Rectal smooth muscle tissue (tissue), 1 donor: ENCODE data around the gene SPATA21.
"Not testable (repeated sequence)": the region's sequence is repeated elsewhere in the genome, so short reads cannot be mapped to it uniquely, and the experiment has no call there.

ENCODE experiments used
- H3K27ac ChIP-seq: one replicate; pipeline ENCODE4 v1.7.0; 2013; ENCODE audit warnings: low read depth, low read length, inconsistent platforms
- H3K27me3 ChIP-seq: one replicate; pipeline ENCODE4 v1.7.0; 2013; ENCODE audit warnings: low read length; ENCODE audit not compliant: control insufficient read depth, insufficient read depth
- H3K36me3 ChIP-seq: one replicate; pipeline ENCODE4 v1.7.0; 2013; ENCODE audit warnings: low read length; ENCODE audit not compliant: control insufficient read depth, insufficient read depth
- H3K4me1 ChIP-seq: one replicate; pipeline ENCODE4 v1.7.0; 2013; ENCODE audit warnings: low read length; ENCODE audit not compliant: control insufficient read depth, insufficient read depth
- H3K4me3 ChIP-seq: one replicate; pipeline ENCODE4 v1.7.0; 2013; ENCODE audit warnings: low read length
- H3K9ac ChIP-seq: one replicate; pipeline ENCODE4 v1.7.0; 2013; ENCODE audit warnings: low read length

SPATA21 gene

DNA sequence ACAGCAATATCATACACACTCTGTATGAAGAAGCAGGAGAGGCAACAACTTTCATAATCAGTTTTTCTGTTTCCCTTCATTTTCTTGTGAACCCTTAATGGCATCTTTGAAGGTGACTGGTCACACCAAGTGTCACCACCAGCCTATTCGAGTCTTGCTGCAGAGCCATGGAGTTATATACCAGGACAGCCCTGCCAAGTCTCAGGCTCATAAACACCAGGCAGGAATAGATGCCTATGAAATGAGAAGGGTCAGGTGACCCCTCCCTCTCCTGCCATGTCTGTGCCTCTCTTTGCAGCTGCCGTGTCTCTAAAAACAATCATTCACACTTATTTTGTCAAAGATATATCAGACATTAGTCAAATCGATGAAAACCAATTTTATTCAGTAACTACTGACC lies 31.3 kb upstream of the SPATA21 start:
- Histone ChIP-seq H3K4me3 (no peak overlapping the region), H3K36me3 (peaks cover 3% of the 10 kb centered on the region), H3K9ac (no peak overlapping the region), H3K27me3 (no peaks in the 10 kb centered on the region), H3K4me1 (no peaks in the 10 kb centered on the region), H3K27ac (no peak overlapping the region)

DNA sequence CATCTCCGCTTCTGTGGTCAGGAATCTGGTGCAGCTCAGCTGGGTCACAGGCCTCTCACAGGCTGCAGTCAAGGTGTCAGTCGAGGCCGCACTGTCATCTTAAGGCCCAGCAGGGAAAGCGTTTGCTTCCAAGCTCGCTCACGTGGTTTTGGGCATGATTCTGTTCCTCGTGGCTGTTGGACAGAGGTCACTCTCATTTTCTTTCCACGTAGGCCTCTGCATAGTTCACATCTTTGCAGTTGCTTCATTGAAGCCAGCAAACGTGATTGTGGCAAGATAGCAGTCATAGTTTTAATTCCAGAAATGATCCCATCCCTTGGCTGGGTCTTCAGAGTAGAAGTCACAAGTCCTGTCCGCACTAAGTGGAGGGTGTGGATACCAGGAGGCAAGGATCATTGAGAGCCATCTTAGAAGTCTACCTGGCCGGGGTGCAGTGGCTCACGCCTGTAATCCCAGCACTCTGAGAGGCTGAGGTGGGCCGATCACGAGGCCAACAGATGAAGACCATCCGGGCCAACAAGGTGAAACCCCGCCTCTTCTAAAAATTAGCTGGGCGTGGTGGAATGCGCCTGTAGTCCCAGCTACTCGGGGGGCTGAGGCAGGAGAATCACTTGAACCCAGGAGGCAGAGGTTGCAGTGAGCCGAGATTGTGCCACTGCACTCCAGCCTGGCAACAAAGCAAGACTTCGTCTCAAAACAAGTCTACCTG lies 27.8 kb upstream of the SPATA21 start:
- peaks cover 3% of the 10 kb centered on the region for H3K36me3 ChIP-seq
- no peaks in the 10 kb centered on the region for H3K4me1 ChIP-seq
- H3K27me3 ChIP-seq, result no peaks in the 10 kb centered on the region
- H3K27ac ChIP-seq, result no peak overlapping the region
- no peak overlapping the region for H3K9ac ChIP-seq
- no peak overlapping the region for H3K4me3 ChIP-seq

DNA sequence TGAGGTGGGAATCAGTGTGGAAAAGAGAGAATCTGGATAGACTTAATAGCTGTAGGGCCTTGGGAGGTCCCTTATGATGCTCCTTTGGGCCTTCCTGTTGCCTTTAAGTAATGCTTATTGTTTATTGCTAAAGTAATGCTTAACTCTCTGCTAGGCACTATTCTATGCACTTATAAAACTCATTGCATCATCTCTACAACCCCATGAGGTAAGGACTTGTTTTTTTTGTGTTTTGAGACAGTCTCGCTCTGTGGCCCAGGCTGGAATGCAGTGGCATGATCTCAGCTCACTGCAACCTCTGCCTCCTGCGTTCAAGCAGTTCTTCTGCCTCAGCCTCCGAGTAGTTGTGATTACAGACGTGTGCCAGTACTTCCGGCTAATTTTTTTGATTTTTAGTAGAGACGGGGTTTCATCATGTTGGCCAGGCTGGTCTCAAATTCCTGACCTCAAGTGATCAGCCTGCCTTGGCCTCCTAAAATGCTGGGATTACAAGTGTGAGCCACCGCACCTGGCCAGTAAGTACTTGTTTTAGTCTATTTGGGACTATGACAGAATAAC lies 25.6 kb upstream of the SPATA21 start:
- Histone ChIP-seq H3K9ac (no peak overlapping the region), H3K27ac (no peak overlapping the region), H3K36me3 (peaks cover 13% of the 10 kb centered on the region), H3K4me3 (no peak overlapping the region), H3K4me1 (no peaks in the 10 kb centered on the region), H3K27me3 (no peaks in the 10 kb centered on the region)

DNA sequence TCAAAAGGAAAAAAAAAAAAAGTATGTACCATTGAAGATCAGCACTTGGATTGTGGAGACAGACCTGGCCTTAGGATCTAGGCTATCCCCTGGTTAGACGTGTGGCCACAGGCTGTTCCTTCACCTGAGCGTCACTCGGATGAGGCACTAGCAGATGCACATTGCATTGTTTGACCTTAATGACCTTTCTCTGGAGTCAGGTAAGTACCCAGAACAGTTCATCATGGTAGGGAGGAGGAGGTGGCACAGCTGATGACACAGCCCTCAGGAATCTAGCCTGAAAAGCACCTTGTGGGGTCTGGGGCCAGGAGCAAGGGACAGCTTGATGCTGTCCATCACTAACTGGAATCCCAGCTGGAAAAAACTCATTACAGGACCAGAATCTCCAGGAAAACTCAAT lies 24.5 kb upstream of the SPATA21 start:
- no peak overlapping the region for H3K9ac ChIP-seq
- H3K36me3 ChIP-seq, result peaks cover 16% of the 10 kb centered on the region
- H3K4me1 ChIP-seq, result no peaks in the 10 kb centered on the region
- H3K27me3 ChIP-seq, result no peaks in the 10 kb centered on the region
- H3K4me3 ChIP-seq, result no peak overlapping the region
- no peak overlapping the region for H3K27ac ChIP-seq

DNA sequence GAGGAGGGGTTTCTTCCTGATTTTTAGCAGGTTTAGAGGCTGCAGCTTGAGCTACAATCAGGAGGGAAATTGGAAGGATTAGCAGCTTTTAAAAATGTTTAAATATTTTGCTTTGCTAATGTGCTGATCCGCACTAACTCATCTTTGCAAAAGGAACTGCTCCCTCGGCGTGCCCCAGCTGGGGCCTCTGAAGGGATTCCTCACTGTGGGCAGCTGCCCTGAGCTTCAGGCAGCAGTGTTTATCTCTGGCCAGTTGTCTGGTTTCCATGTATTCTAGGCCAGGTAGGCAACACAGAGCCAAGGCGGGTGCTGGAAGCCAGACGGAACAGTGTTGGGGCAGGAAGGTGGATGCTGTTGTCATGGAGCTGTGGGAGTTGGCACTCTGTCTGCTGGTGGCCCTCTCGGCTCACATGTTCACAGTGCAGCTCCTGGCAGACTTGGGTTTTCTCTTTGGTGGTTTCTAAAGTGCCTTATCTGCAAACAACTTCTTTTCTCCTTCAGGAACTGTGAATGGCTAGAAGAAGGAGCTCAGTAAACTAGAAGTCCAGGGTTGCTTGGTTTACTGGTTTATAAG lies 22.2 kb upstream of the SPATA21 start:
- Histone ChIP-seq H3K27me3 (no peaks in the 10 kb centered on the region), H3K4me1 (no peaks in the 10 kb centered on the region), H3K36me3 (peaks cover 19% of the 10 kb centered on the region), H3K4me3 (no peak overlapping the region), H3K9ac (no peak overlapping the region), H3K27ac (no peak overlapping the region)

DNA sequence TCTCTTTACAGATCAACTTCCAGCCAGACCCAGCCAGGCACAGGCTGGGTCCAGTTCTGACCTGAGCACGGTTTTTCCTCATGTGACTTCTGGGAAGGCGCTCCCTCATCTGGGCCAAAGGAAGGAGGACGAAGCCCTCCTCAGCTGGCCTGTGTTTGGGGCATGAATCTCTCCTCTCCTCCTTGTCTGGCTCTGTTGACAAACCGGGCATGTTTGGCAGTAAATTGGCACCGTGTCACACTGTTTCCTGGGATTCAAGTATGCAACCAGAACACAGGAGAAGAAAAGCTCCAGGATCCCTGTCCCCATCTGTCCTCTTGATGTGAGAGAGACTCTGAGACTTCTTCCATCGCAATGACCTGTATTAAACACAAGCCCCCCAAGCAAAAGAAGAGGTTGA lies 21.6 kb upstream of the SPATA21 start:
- Histone ChIP-seq H3K27me3 (no peaks in the 10 kb centered on the region), H3K4me1 (no peaks in the 10 kb centered on the region), H3K9ac (no peak overlapping the region), H3K36me3 (peaks cover 19% of the 10 kb centered on the region), H3K27ac (no peak overlapping the region), H3K4me3 (no peak overlapping the region)

DNA sequence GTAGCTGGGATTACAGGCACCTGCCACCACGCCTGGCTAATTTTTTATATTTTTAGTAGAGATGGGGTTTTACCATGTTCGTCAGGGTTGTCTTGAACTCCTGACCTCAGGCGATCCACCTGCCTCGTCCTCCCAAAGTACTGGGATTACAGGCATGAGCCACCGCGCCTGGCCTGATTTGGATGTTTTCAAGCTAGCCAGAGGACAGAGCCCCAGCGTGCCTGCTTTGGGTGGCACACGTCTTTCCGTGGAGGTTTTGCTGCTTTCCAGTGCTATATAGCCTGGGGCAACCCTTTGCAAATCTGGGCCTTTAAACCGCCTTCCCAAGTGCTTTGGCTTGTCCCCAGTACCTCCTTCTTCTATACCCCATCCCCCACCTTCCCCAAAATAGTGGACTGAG lies 18.9 kb upstream of the SPATA21 start:
- H3K27me3 ChIP-seq, H3K9ac ChIP-seq, H3K4me3 ChIP-seq, H3K4me1 ChIP-seq, H3K27ac ChIP-seq: not testable (repeated sequence)
- H3K36me3 ChIP-seq, result peaks cover 23% of the 10 kb centered on the region

DNA sequence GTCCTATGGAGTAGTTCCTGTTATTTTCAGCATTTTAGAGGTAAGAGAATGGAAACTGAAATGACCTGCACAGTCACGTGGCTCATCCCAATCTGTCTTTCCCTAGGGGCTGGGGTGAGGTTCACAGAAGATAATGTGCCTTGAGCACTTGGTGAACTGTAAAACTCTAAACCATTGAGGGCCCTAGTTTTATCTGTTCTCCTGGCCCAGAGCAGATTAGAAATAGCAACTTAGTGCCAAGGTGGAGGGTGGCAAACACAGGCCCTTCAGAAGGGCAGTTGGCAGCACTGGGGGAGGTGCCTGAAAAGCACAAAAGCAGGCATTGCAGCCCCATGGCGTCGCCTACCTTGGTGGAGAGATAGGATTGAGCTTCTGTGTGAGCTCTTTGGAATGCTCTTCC lies 17.7 kb upstream of the SPATA21 start:
- not testable (repeated sequence) for H3K9ac ChIP-seq, H3K27me3 ChIP-seq, H3K27ac ChIP-seq, H3K4me1 ChIP-seq, H3K4me3 ChIP-seq
- H3K36me3 ChIP-seq, result peaks cover 26% of the 10 kb centered on the region

DNA sequence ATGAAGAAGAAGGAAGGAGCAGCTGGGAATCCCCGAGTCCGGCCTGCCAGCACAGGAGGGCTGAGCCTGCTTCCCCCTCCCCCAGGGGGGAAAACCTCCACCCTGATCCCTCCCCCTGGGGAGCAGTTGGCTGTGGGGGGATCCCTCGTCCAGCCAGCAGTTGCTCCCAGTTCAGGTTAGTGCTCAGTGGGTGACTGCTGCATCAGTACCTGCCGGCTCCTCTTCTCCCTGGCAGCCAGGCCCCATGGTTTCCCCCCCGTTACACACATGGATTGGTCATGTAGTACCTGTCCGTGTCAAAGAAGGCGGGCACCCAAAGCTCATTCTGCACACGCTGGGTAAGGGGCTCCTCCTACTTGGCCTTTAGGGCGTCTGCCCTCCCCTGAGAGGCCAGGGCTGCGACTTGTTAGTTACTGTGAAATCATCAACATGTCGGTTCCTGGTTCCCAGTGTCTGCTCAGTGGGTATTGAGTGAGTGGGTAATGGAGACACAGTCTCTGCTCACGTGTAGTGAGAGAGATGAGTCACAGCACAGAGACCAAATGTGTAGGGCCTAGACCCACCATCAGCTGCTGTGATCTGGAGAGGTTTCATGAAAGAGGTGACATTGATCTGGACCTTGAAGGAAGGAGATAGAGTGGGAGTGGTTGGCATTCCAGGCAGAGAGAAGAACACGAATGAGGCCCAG lies 14.8 kb upstream of the SPATA21 start:
- no peak overlapping the region for H3K27ac ChIP-seq
- H3K36me3 ChIP-seq, result peaks cover 37% of the 10 kb centered on the region
- no peak overlapping the region for H3K4me3 ChIP-seq
- no peaks in the 10 kb centered on the region for H3K4me1 ChIP-seq
- H3K9ac ChIP-seq, result no peak overlapping the region
- H3K27me3 ChIP-seq, result no peaks in the 10 kb centered on the region

DNA sequence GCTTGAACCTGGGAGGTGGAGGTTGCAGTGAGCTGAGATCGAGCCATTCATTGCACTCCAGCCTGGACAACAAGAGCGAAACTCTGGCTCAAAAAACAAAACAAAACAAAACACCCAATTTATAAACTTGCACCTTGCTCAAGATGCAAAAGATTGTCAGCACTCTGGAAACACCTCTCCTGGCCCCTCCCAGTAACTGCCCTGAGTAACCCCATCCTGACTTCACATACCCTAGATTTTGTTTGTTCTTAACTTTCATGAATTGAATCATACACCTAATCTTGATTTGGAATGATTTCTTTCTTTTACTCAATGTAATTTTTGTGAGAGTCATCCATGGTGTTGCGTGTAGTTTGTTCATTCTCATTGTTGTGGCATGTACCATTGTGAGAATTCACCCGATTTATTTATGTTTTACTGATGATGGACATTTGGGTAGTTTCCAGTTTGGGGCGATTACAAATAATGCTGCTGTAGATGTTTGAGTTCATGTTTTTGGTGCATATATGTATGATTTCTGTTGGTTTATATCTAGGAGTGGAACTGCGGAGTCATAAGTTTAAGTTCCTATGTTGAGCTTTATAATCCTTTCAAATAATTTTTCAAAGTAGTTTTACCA lies 13.7 kb upstream of the SPATA21 start:
- H3K4me1 ChIP-seq, result no peaks in the 10 kb centered on the region
- H3K4me3 ChIP-seq, result no peak overlapping the region
- no peak overlapping the region for H3K27ac ChIP-seq
- H3K36me3 ChIP-seq, result peaks cover 37% of the 10 kb centered on the region
- H3K27me3 ChIP-seq, result no peaks in the 10 kb centered on the region
- H3K9ac ChIP-seq, result no peak overlapping the region

DNA sequence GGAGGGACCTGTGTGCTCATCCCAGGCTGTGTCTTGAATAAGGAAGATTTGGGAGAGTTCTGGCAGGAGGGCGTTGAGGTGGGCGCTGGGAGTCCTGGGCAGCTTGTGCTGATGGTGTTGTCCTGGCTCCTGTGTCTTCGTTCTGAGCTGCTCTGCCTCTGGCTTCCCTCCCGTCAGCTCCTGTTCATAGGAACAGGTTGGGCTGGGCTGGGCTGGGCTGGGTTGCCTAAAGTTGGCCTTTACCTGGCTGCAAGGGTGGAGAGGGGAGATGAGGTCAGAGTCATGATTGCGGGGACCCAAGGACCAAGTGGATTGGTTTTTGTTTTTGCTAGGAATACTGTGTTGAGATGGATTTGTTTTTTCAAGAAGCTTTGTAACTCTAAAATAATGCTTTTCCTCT lies 12.4 kb upstream of the SPATA21 start:
- H3K4me1 ChIP-seq, result no peaks in the 10 kb centered on the region
- H3K27ac ChIP-seq, result no peak overlapping the region
- H3K36me3 ChIP-seq, result peaks cover 40% of the 10 kb centered on the region
- H3K27me3 ChIP-seq, result no peaks in the 10 kb centered on the region
- no peak overlapping the region for H3K4me3 ChIP-seq
- H3K9ac ChIP-seq, result no peak overlapping the region

DNA sequence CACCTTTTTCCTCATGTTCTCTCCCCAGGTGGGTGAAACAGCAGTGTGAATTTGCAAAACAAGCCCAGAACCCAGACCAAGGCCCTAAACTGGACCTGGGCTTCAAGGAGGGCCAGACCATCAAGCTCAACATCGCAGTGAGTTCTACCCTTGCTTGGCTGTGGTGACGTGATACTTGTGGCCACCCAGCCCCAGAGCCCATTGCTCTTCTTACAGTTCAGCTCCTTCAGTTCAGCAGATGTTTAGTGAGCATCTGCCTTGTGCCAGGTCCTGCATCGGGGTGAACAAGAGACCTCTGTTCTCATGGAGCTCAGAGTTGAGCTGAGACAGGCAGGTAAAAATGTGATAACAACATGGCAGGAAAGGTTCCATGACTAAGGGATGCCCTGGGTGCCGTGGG lies 11.8 kb upstream of the SPATA21 start:
- H3K4me1 ChIP-seq, result no peaks in the 10 kb centered on the region
- peaks cover 43% of the 10 kb centered on the region for H3K36me3 ChIP-seq
- H3K4me3 ChIP-seq, result no peak overlapping the region
- no peak overlapping the region for H3K27ac ChIP-seq
- no peak overlapping the region for H3K9ac ChIP-seq
- no peaks in the 10 kb centered on the region for H3K27me3 ChIP-seq
